H54 (cell line): ENCODE measurements around the gene CUEDC2.

Experiments
- DNase-seq: peaks from one replicate; pipeline ENCODE4 v3.0.0; 2011; ENCODE audit warnings: low spot score, mixed read lengths; ENCODE audit not compliant: insufficient read length
- FAIRE-seq: peaks from 3 replicates; lab custom pipeline; 2011; peaks lifted over from hg19 to GRCh38; lab: Jason Lieb, UNC
- POLR2A ChIP-seq: IDR thresholded peaks from 2 replicates; pipeline ENCODE4 v1.6.1; 2011; ENCODE audit warnings: low read depth, mild to moderate bottlenecking, low read length

CUEDC2 gene, protein sequence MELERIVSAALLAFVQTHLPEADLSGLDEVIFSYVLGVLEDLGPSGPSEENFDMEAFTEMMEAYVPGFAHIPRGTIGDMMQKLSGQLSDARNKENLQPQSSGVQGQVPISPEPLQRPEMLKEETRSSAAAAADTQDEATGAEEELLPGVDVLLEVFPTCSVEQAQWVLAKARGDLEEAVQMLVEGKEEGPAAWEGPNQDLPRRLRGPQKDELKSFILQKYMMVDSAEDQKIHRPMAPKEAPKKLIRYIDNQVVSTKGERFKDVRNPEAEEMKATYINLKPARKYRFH

DNA sequence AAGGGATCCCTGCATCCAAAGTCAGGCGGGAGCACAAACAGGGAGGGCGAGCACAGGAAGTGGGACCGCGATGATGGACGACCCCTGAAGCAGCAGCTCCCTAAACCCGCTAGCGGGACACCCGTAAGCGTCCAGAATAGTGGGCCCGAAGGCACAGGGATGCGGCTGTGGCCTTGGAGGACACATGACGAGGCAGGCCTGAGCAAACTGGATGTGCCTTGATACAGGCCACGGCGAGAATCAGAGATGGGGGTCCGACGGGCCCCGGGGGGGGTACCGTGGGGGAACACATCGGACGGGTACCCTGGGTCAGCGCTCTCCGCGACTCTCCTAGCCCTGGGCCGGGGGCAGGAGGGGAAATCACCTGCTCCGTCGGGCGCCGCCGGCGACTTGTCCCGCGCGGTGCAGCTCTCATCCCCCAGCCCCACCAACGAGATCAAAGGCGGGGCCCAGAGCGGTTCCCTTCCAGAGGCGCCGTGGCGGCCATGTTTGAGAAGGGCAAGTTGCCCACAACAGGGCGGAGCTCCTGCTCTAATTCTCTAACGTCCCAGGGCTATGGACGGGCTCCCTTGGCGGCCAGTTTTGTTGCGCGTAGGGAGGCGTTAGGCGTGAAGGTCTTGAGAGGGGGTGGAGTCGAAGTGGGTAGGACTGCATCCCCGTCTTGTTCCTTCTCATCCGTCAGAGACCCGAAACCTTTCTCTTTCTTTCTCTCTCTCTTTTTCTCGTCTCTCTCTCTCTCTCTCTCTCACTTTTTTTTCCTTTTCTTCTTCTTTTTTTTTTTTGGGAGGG, at the start of gene CUEDC2:
Gene CUEDC2 (minus strand): TSS at position 413 of the 789 bp plus-strand sequence. CDS start 7,386 bp downstream, outside the sequence.
- TF ChIP-seq POLR2A = peak; percentile 46; the same call in 1 of the 2 replicates
- FAIRE-seq = peak; percentile 65
- peak; percentile 96 for DNase-seq

DNA sequence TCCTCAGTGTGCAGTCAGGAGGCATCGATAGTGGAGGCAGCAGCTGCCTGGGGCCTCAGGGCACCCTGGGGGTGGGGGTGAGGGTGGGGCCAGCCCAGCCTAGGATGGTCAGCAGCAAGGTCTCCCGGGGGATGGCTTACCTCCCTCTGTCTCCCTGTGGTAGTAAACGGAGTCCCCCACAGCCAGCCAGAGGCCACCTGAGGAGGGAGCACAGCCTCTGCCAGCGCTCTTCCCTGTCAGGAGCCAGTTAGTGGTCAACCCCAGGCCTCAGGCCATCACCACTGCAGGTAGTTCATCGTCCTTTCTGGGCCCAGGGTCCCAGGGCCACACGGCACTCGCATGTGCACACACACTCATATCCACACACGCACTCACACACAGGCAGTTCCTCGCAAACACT, 48.0 kb upstream of the CUEDC2 start:
- DNase-seq = no peak
- TF ChIP-seq POLR2A = no peak
- no peak for FAIRE-seq

DNA sequence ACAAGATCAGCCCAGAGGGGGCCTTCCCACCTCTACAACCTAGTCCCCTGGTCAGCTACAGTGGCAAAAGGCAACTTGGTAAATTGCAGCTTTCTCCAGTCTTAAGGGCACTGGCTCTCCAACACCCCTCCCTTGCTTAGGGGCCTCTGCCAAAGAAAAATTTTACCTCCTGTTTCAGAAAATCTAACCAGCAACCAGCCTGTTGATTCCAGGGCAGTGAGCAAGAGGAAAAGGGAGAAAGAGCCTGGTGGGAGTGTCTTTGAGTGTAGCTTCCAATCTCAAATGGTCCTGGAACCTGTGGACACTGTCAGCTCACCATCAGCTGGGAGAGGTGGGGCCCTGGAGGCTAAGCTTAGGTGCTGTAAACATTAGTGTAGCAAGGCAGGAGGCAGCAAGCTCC, 47.3 kb upstream of the CUEDC2 start:
- no peak for TF ChIP-seq POLR2A
- FAIRE-seq = no peak
- no peak for DNase-seq

DNA sequence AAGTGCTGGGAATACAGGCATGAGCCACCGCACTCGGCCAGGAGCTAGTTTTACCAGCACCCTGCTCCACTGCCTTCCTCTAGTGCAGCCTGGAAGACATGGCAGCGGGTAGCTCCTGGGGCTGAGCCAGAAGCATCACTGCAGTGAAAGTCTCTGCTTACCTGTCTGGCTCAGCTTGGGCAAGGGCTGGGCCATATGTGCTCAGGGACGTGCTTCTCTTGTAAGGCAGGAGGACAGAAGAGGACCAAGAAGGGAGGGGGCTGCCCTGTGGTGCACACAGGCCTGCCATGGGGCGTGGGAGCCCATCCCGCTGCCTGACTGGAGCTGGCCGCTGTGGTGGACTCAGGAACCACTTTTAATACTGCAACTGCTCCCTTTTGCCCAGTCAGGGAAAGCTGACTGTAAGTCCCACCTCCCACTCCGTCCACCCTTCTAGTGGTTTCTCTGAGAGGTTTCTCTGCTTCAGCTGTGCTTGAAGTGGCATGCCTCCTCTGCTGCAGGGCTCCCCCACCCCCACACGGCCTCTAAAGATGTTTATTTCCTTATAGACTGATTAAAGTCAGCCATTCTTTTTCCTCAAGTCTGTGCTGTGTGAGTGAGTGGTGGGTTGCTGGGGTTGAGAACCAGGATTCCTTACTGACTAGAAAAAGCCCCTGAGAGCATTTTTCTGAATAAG, 44.2 kb upstream of the CUEDC2 start:
- TF ChIP-seq POLR2A = no peak
- FAIRE-seq (no peak), DNase-seq (no peak)

DNA sequence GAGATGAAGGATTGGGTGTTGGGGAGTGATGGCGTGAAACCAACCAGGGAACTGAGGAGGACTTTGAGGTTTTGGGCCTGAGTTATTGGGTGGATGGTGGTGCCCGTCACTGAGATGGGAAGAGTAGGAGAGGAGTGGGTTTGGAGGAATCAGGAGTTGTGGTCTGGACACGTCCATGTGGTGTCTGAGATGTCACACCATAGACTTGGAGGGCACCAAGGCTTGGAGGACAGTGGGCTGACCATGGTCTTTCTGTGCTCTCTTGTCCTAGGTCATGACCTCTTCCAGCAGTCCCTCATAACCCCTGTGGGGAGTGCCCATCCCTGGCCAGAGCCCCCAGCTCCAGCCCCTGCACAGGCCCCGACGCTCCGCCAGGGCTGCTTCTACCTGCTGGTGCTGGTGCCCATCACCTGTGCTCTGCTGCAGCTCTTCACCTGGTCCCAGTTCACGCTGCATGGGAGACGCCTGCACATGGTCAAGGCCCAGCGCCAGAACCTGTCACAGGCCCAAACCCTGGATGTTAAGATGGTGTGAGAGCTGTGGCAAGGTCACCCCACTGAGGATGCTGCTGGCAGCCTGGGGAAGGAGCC, 43.2 kb upstream of the CUEDC2 start:
- no peak for DNase-seq
- no peak for TF ChIP-seq POLR2A
- no peak for FAIRE-seq

DNA sequence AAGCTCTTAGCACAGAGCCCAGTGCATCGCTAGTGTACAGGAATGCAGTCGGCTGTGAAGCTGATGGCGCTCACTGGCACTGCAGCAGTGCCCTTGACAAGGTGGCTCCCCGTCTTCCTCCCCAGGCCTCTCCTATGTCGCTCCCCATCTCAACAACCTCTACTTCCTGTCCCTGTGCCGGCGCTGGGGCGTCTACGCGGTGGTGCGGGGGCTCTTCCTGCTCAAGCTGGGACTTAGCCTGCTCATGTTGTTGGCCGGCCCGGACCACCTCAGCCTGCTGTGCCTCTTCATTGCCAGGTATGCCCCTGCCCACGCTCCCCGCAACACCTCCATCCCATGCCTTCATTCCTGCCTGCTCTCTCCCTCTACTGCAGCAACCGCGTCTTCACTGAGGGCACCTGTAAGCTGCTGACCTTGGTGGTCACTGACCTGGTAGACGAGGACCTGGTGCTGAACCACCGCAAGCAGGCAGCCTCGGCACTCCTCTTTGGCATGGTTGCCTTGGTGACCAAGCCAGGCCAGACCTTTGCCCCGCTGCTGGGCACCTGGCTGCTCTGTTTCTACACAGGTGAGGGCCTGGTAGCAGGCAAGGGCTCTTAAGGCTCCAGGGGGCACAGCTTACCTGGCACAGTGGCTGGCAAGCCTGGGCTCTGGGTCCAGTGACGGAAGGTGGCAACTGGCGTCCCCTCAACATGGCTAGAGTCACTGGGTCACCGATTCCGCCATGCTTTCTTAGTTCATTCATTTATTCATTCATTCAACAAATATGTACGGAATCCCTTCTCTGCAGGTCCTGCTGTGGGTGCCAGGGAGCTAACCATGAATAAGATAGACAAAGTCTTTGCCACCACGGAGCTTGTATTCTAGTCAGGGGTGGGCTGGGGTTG, 41.3 kb upstream of the CUEDC2 start:
- no peak for DNase-seq
- TF ChIP-seq POLR2A = no peak
- FAIRE-seq = no peak

DNA sequence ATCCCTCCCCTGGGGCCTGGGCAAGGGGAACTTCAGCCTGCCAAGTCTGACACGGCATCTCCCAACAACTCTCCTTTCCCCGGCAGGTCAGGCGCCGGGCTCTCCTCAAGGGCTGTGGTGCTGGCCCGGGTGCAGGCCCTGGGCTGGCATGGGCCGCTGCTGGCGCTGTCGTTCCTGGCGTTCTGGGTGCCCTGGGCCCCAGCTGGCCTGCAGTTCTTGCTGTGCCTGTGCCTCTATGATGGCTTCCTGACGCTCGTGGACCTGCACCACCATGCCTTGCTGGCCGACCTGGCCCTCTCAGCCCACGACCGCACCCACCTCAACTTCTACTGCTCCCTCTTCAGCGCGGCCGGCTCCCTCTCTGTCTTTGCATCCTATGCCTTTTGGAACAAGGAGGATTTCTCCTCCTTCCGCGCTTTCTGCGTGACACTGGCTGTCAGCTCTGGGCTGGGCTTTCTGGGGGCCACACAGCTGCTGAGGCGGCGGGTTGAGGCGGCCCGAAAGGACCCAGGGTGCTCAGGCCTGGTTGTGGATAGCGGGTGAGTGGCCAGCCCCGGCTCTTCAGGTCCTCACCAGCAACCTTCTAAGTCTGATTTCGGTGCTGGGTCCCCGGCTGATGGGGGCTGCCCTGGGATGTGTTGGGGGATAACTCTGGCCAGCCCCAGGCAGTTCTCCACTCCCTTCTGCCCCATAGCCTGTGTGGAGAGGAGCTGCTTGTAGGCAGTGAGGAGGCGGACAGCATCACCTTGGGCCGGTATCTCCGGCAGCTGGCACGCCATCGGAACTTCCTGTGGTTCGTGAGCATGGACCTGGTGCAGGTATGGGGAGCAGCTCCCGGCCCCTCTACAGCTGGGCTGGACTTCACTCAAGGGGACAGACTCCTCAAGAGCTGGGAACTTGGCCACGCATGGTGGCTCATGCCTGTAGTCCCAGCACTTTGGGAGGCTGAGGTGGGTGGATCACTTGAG, 38.5 kb upstream of the CUEDC2 start:
- FAIRE-seq (no peak), DNase-seq (no peak)
- no peak for TF ChIP-seq POLR2A

DNA sequence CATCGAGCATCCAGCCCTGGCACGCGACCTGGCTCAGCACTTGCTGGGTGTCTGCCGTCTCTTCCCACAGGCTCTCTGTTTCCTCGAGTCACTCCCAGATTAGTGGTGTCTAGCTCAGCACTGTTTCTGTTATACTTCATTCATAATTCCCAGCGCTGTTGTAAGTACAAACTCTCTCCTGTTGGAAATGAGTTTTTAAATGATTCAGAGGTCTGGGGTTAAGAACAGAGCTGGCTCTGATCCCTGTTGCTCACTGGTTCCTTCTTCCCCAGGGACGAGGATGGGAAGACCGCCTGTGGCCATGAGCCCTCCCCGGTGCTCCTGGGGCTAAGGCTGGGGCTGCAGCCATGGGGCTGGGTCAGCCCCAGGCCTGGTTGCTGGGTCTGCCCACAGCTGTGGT, 36.3 kb upstream of the CUEDC2 start:
- no peak for DNase-seq
- no peak for FAIRE-seq
- no peak for TF ChIP-seq POLR2A

DNA sequence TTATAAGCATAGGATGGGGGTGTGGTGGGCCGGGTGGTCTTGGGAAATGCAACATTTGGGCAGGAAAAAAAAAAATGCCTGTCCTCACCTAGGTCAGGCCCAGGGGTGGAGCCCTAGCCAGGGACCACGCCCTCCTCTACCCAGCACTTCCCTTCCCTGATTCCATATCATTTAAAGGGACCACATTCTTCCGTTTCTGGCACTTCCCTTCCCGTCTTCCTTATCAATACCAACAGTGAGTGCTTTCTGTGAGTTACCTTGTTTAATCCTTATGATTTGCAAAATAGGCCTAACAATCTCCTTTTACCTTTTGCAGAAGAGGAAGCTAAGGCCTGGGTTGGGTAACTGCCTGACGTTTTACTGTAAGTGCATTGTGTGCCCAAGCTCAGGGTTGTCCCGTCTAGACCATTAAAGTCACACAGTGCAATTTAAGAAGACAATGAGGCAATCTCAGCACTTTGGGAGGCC, 35.6 kb upstream of the CUEDC2 start:
- DNase-seq = no peak
- no peak for TF ChIP-seq POLR2A
- FAIRE-seq = no peak

DNA sequence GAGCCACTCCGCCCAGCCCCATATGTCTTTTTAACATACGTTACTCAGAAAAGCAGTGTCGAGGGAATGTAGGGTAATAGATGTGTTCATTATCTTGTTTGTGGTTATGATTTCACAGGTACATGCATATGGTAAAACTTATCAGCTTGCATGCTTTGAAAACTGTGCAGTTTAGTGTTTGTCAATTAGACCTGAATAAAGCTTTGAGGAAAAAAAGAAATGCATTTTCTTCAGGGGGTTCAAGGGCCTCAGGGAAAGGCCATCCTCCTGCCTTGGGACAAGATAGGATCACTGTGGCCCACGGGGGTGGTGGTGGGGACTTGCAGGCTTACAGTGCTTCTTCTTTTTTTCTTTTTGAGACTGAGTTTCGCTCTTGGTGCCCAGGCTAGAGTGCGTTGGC, 34.9 kb upstream of the CUEDC2 start:
- FAIRE-seq (no peak), DNase-seq (no peak)
- TF ChIP-seq POLR2A = no peak

DNA sequence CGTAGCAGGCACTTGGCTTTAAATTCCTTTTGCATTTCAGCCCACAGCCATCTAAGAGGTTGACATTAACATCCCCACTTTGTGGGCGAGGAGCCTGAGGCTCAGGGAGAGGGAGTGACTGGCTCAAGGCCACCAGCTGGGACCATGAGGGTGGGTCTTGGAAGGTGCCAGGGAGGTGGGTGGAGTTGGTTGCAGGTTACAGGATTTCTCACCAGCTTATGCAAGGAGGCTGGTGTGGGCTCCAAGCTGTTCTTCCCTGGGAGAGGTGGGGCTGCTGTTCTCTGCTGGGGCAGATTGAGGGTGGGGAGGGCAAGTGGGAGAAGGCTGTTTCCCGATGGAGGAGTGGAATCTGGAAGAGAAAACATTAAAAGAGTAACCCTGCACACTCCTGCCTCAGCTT, 33.1 kb upstream of the CUEDC2 start:
- TF ChIP-seq POLR2A = no peak
- DNase-seq = no peak
- FAIRE-seq = no peak

DNA sequence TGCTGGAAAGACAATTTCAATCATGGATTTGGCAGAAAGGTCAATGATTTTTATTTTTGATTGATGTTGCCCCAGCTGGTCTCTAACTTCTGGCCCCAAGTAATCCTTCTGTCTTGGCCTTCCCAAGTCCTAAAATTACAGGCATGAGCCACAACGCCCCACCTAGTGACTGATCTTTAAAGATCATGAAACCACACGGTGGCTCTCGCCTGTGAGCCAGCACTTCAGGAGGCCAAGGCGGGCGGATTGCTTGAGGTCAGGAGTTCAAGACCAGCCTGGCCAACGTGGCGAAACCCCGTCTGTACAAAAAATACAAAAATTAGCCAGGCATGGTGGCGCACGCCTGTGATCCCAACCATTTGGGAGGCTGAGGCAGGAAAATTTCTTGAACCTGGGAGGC, 31.6 kb upstream of the CUEDC2 start:
- DNase-seq = no peak
- no peak for TF ChIP-seq POLR2A

More for the DNA sequence above, 31.6 kb upstream of the CUEDC2 start:
- no peak for FAIRE-seq
